HG03280 (cell line): Measurements from ENCODE around the gene RCAN2.
A peak's percentile ranks its signal among the peaks of the same experiment; 100 is the strongest.

Source experiments
- ATAC-seq: cut with Tn5 transposase; IDR thresholded peaks from one replicate; pipeline ENCODE4 v1.9.1; 2021; ENCODE audit warnings: mild to moderate bottlenecking, moderate library complexity; ENCODE audit not compliant: unreplicated experiment

Gene RCAN2

DNA sequence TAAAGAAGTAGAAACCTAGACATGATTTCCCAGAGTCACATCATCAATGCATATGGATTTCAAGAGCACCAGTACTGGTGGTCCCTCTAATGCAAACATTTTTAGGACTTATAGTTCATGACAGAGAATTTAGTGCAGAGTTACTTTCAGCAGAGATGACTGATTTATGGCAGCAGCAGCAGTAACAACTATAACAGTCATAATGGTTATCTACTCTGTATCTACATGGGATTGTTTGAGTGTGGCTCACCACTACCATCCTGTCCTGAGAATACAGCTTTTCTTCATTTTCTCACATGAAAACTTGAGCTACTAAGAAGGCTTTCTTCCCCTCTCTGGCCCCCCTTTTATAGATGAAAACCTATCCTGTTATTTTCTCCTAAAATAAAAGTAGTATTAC is 192.0 kb downstream of the RCAN2 start:
- ATAC-seq: no peak

- ATAC-seq: no peak
Observed at GRCh38 chr6:46296586-46296985, 194.7 kb downstream of the RCAN2 start.

- ATAC-seq: peak; percentile 87
Observed at GRCh38 chr6:46293641-46294316, 197.5 kb downstream of the RCAN2 start.

GRCh38 chr6:46291880-46292279 is 199.4 kb downstream of the RCAN2 start:
- ATAC-seq: no peak

- no peak for ATAC-seq
Observed at GRCh38 chr6:46291275-46291633, 200.0 kb downstream of the RCAN2 start.

DNA sequence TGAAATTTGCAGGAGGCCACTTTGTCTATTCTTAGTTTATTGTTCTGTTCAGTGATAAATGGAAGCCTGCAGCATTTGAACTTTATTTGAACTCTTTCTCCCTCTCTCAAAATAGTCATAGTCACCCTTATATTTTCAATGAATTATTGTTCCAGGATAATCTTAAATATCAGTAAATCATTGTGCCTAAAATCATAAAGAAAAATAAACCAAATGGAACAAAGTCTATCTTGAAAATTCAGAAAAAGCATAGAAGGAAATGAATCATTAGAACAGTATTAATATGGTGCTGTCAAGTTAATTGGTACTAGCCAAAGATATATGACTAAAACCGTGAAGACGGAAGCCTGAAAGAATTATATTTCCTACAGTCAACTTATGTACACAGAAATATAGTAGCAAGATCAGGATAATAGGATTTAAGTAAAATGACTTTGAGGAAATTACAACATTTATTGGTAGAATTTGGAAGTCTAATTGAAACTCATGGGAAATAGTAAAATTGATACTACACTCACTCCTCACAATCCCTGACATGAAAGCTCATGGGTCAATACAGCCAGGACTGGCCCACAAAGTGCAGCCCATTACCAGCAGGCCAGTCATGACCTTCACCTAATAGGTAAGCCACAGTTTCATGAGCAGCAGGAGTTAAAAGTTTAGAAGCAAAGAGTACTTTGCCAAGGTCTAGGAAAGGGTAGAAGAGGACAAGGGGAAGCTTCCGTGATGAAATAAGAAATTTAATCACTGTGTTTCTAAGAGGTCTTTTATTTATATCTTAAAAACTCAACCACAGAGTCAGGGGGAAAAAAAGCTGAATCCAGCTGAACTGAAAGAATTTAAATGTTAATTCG is 200.6 kb downstream of the RCAN2 start:
- no peak for ATAC-seq

DNA sequence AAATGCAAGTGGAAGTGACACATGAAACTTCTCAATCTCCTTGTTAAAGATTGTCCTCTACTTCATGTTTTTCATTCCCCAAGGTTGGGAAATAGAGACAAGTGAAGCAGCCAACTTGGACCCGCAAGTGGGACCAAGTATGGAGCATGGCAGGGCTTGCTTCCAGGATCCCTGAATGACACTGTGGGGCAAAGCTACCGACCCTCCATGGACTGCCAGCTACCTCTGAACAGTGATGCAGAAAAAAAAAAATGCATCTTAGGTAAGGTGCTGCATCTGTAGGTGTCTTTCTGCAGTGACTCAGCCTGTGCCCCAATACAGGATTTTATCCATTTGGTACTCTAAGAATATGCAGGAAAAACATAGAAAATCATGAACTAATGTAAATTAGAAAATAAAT is 201.4 kb downstream of the RCAN2 start:
- ATAC-seq: no peak

DNA sequence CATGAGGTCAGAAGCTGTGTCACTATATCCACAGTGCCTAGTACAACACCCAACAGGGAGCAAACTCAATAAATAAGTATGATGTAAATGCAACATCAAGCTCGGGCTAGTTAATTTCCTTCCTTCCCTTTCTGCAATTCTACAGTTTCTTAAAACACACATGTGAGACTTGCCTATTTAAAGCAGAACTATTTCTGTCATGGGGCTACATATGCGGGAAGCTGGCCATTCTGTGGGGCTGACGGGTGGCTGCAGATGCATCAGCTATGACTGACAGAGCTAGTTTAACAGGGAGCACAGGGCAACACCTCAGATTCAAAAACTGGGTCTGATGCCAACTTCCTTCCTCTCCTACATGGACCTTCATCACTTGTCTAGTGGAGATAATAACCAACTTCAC is 202.4 kb downstream of the RCAN2 start:
- no peak for ATAC-seq

- no peak for ATAC-seq
Observed at GRCh38 chr6:46287681-46288080, 203.6 kb downstream of the RCAN2 start.

DNA sequence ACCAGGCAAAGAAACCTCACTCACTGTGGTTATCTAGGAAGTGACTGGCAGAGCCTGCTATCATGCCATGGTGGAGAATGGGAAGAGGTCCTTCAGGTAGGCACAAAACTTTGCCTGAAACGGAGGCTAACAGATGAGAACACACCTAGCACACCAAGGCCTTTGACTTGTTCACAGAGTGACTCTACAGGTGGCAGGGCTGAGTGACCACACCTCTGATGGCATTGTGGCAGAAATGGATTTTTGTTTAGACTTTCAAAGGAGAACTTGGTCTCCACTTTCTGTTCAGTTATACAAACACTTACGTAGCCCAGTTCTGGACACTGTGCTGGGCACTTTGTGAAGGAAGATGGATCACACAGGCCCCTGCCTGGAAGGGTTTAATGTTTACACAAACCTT is 204.2 kb downstream of the RCAN2 start:
- ATAC-seq: no peak

GRCh38 chr6:46284475-46284874 is 206.8 kb downstream of the RCAN2 start:
- ATAC-seq: no peak

GRCh38 chr6:46281110-46281509 is 210.1 kb downstream of the RCAN2 start:
- ATAC-seq: no peak

- ATAC-seq: no peak
Observed at GRCh38 chr6:46279874-46280273, 211.4 kb downstream of the RCAN2 start.

DNA sequence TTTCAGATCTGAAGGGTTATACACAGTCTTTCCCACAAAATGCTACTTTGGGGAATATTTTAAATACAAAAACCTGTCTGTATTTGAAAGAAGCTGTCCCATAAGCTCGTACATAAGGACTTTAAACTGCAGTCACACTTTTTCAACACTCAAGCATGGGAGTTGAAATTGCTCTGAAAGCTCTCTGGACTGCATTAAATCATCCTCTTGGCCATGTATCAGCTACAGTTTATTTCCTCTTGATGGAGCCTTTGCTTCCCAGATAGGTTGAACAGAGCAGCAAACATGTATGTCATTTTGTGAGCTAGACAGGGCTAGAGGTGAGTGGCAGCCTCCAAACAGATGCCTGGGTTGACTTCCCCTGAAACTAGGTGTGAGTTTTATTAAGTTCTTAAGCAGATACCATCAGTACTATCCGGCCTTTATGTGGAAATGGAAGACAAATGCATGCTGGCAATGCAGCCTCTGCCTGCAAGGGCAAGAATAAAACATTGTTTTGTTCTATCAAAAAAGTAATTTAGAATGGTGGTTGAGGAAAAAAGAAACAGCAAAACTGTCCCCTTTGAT is 214.6 kb downstream of the RCAN2 start:
- no peak for ATAC-seq

GRCh38 chr6:46274502-46274901 is 216.7 kb downstream of the RCAN2 start:
- ATAC-seq: no peak

- no peak for ATAC-seq
Observed at GRCh38 chr6:46273911-46274310, 217.3 kb downstream of the RCAN2 start.

- no peak for ATAC-seq
Observed at GRCh38 chr6:46271728-46272127, 219.5 kb downstream of the RCAN2 start.

GRCh38 chr6:46271107-46271506 is 220.1 kb downstream of the RCAN2 start:
- ATAC-seq: no peak

- ATAC-seq: no peak
Observed at GRCh38 chr6:46270336-46270735, 220.9 kb downstream of the RCAN2 start.

DNA sequence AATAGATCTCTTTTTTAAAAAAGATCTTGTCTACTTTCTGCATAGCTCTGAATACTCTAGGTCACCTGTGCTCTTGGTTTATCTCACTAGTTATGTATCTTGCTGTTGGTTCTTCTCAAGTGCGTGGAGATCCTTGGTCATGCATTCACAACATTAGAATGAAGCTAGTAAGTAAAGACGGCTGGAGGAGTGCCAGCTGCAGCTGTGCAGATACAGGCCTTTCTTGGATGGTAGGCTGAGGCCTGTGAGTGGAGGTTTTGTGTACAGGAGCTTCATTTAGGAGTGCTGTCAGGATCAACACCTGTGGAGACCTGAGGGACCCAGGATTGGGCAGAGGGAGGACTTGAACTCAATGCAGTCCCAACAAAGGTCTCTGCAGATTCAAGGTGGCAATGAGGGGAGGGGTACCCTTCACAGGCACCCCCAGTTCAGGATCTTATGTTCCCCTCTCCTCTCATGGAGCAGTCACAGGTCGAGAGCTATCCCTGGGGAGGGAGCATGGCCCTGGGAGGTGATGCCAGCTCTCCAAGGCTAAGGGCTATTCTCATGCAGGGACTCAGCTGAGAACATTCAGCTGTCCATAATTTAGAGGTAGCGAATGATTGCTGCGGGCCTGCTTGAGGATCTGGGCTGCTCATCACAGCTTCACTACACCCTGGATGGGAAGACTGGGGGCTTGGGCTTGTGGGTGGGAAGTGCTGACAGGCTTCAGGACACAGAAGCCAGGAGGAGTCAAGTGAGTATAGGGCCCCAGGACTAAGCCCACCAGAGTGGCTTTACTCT is 221.6 kb downstream of the RCAN2 start:
- ATAC-seq: no peak

- ATAC-seq: no peak
Observed at GRCh38 chr6:46267515-46267914, 223.7 kb downstream of the RCAN2 start.
